HCT116 (cell line): Measurements from ENCODE around the gene CAB39. TPM values are rescaled to one million over a fixed set of nuclear protein-coding genes. Genes with fewer than 3 reads are reported as not detected.

Source experiments
- ATAC-seq: fragments of 200-7000 bp; cut with Tn5 transposase; 2 replicates; pipeline ENCODE4 v1.9.1; 2020; ENCODE audit warnings: mild to moderate bottlenecking, moderate library complexity
- BruUV-seq: library from RNA; stranded (reverse); fragments of 400-500 nt; replicated peaks from 2 replicates; lab custom pipeline; 2021; lab: Mats Ljungman, UMichigan
- CTCF ChIA-PET: fragments of 300-600 bp; sonication (Branson Sonifier 250); formaldehyde crosslinking; loops from one replicate; lab custom pipeline; 2021; ENCODE audit warnings: antibody characterized with exemption; lab: Charles Lee
- POLR2A ChIA-PET: fragments of 300-600, 350-600 bp; sonication (Branson Sonifier 250); formaldehyde crosslinking; loops from one replicate; lab custom pipeline; 2021; ENCODE audit warnings: antibody characterized with exemption; lab: Charles Lee
- RAD21 ChIA-PET, 2 experiments: fragments of 300-600 bp; sonication (Branson Sonifier 250); formaldehyde crosslinking; loops; one replicate each; lab custom pipeline; 2023; ENCODE audit warnings: low total read pairs in 2 of 2; ENCODE audit not compliant: uncharacterized antibody in 2 of 2, unreplicated experiment in 2 of 2, low non-redundant PET in 1 of 2; lab: Charles Lee
- DNase-seq: peaks from one replicate; pipeline ENCODE4 v3.0.0-alpha.2; 2010; ENCODE audit warnings: low read depth, low spot score
- H2AFZ ChIP-seq: fragments of 200-600 bp; shearing (Covaris generic), sonication (generic); 2 replicates; pipeline ENCODE4 v1.6.1; 2017; ENCODE audit warnings: low read depth, mixed run types, mixed read lengths, antibody characterized with exemption, low read length; ENCODE audit not compliant: poor library complexity, severe bottlenecking
- H3K27ac ChIP-seq: 2 replicates; pipeline ENCODE4 v1.5.1; 2012; ENCODE audit warnings: low read depth, low read length
- H3K27me3 ChIP-seq: fragments of 200-600 bp; sonication (generic); 2 replicates; pipeline ENCODE4 v1.6.1; 2016; ENCODE audit warnings: mixed run types, low read length, mixed read lengths; ENCODE audit not compliant: insufficient read depth
- H3K36me3 ChIP-seq, 2 experiments: fragments of 200-500 bp in 1 of 2; fragments of 200-600 bp in 1 of 2; sonication (Bioruptor generic) in 1 of 2; sonication (generic) in 1 of 2; 2 replicates each; pipeline versions ENCODE4 v1.5.1 to v1.6.1; 2014 to 2016; ENCODE audit warnings: low read length in 2 of 2, inconsistent platforms in 1 of 2, mixed read lengths in 1 of 2, mixed run types in 1 of 2; ENCODE audit not compliant: insufficient read depth in 2 of 2, control insufficient read depth in 1 of 2
- H3K4me1 ChIP-seq, 2 experiments: fragments of 200-600 bp in 1 of 2; sonication (generic) in 1 of 2; 2 replicates each; pipeline versions ENCODE4 v1.5.1 to v1.6.1; 2012 to 2017; ENCODE audit warnings: low read length in 2 of 2, inconsistent platforms in 1 of 2, mild to moderate bottlenecking in 1 of 2, mixed read lengths in 1 of 2, mixed run types in 1 of 2, moderate library complexity in 1 of 2; ENCODE audit not compliant: insufficient read depth in 2 of 2, control insufficient read depth in 1 of 2
- H3K4me2 ChIP-seq: fragments of 200-600 bp; sonication (generic); 2 replicates; pipeline ENCODE4 v1.6.1; 2017; ENCODE audit warnings: mixed run types, low read length, mixed read lengths
- H3K4me3 ChIP-seq, 2 experiments: fragments of 200-600 bp in 1 of 2; sonication (generic) in 1 of 2; replicated peaks in 1 of 2; 2 replicates each; pipeline ENCODE4 v1.5.1; 2011 to 2016; ENCODE audit warnings: low read length in 2 of 2, control low read depth in 1 of 2, low read depth in 1 of 2, mild to moderate bottlenecking in 1 of 2, mixed read lengths in 1 of 2, mixed run types in 1 of 2
- H3K79me2 ChIP-seq: fragments of 200-600 bp; sonication (generic); 2 replicates; pipeline ENCODE4 v1.6.1; 2017; ENCODE audit warnings: mild to moderate bottlenecking, mixed run types, low read length, moderate library complexity, mixed read lengths; ENCODE audit not compliant: insufficient read depth
- H3K9ac ChIP-seq: fragments of 200-600 bp; sonication (generic); 2 replicates; pipeline ENCODE4 v1.6.1; 2016; ENCODE audit warnings: low read length, mixed read lengths
- H3K9me2 ChIP-seq: fragments of 200-600 bp; sonication (generic), shearing (Covaris generic); 2 replicates; pipeline ENCODE4 v1.6.1; 2017; ENCODE audit warnings: mixed run types, mild to moderate bottlenecking, moderate library complexity; ENCODE audit not compliant: insufficient read depth
- H3K9me3 ChIP-seq, 2 experiments: fragments of 200-500 bp in 1 of 2; fragments of 200-600 bp in 1 of 2; sonication (Bioruptor generic) in 1 of 2; sonication (generic) in 1 of 2; 2 replicates each; pipeline ENCODE4 v1.6.1; 2014 to 2017; ENCODE audit warnings: low read length in 2 of 2, mixed read lengths in 2 of 2, inconsistent platforms in 1 of 2, low read depth in 1 of 2, mild to moderate bottlenecking in 1 of 2, mixed run types in 1 of 2, moderate library complexity in 1 of 2; ENCODE audit not compliant: control insufficient read depth in 1 of 2, insufficient read depth in 1 of 2
- H4K20me1 ChIP-seq: fragments of 200-600 bp; sonication (generic), shearing (Covaris generic); 2 replicates; pipeline ENCODE4 v1.6.1; 2017; ENCODE audit warnings: mixed run types, mild to moderate bottlenecking, moderate library complexity; ENCODE audit not compliant: insufficient read depth
- CBX3 ChIP-seq: IDR thresholded peaks from 2 replicates; pipeline ENCODE4 v1.6.1; 2012; ENCODE audit warnings: low read depth
- CEBPB ChIP-seq: IDR thresholded peaks from 2 replicates; pipeline ENCODE4 v1.6.1; 2012; ENCODE audit warnings: low read depth
- EZH2 ChIP-seq: fragments of 200-600 bp; sonication (generic); IDR thresholded peaks from 2 replicates; pipeline ENCODE4 v1.6.1; 2017; ENCODE audit warnings: antibody characterized with exemption, mixed run types
- FOSL1 ChIP-seq: IDR thresholded peaks from 2 replicates; pipeline ENCODE4 v1.6.1; 2012; ENCODE audit warnings: low read depth
- JUND ChIP-seq: IDR thresholded peaks from 2 replicates; pipeline ENCODE4 v1.6.1; 2012
- RAD21 ChIP-seq: IDR thresholded peaks from 2 replicates; pipeline ENCODE4 v1.6.1; 2012; ENCODE audit warnings: low read depth, mild to moderate bottlenecking
- REST ChIP-seq: IDR thresholded peaks from 2 replicates; pipeline ENCODE4 v1.6.1; 2012; ENCODE audit warnings: low read depth
- SIN3A ChIP-seq: IDR thresholded peaks from 2 replicates; pipeline ENCODE4 v1.6.1; 2012; ENCODE audit warnings: low read depth
- SRF ChIP-seq: IDR thresholded peaks from 2 replicates; pipeline ENCODE4 v1.6.1; 2012; ENCODE audit warnings: low read depth
- TCF7L2 ChIP-seq: IDR thresholded peaks from 2 replicates; pipeline ENCODE4 v1.7.0; 2011; ENCODE audit warnings: borderline replicate concordance, inconsistent platforms; ENCODE audit not compliant: insufficient read depth, insufficient read length; ENCODE audit errors: extremely low read depth
- ZFX ChIP-seq: fragments of 450-650 bp; IDR thresholded peaks from 2 replicates; pipeline ENCODE4 v1.6.1; 2017
- intact Hi-C: fragments of 100-400 bp; cut with micrococcal nuclease; formaldehyde crosslinking; loops from 2 replicates; pipeline ENCODE4 v1.10.0; 2022
- total RNA-seq: library from RNA; stranded (reverse); gene quantifications from one replicate; pipeline ENCODE4 v1.2.1, GENCODE V29; 2021; ENCODE audit not compliant: unreplicated experiment
- TF ChIP-seq, protein P1 (sequence below): IDR thresholded peaks from 2 replicates; pipeline ENCODE4 v1.6.1; 2011; ENCODE audit warnings: mild to moderate bottlenecking, low read length, moderate library complexity; ENCODE audit not compliant: insufficient replicate concordance; ENCODE audit errors: extremely low read depth

The CAB39 gene
- total RNA-seq, 1 experiment from 2014 or later = 63.6 TPM

DNA sequence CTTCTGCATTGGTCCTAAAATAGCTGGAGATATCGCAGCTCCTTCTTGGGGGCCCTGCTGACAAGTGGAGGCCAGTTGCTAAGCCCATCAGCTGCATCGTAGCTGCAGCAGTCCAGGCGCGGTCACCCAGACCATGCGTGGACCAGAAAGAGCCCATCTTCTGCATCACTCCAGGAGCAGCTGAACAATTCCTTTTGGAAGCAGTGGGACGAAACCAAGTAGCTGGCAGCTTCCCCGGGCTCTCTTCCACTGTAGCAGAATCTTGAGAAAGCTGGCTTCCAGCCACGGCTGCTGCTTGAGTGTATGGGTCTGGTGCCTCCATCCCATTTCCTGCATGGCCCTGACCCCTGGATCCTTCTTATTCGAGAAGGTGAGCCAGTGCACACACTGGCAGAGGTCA, 22.2 kb upstream of the CAB39 start:
- POLR2A ChIA-PET = no interaction called here
- H3K9me2 ChIP-seq = no peaks in the 10 kb centered on the region
- no peak overlapping the region for H2AFZ ChIP-seq
- CTCF ChIA-PET = no interaction called here
- no peak overlapping the region for H3K4me3 ChIP-seq
- RAD21 ChIA-PET = interaction anchor here in 1 of 2 experiments (0.9 kb wide), 1 partner anchor 103 kb away, joined by 3 read pairs; no protein-coding TSS in a partner anchor
- H3K27me3 ChIP-seq = no peaks in the 10 kb centered on the region
- no peak for TF ChIP-seq CBX3
- no peak for TF ChIP-seq SRF
- TF ChIP-seq, protein P1, sequence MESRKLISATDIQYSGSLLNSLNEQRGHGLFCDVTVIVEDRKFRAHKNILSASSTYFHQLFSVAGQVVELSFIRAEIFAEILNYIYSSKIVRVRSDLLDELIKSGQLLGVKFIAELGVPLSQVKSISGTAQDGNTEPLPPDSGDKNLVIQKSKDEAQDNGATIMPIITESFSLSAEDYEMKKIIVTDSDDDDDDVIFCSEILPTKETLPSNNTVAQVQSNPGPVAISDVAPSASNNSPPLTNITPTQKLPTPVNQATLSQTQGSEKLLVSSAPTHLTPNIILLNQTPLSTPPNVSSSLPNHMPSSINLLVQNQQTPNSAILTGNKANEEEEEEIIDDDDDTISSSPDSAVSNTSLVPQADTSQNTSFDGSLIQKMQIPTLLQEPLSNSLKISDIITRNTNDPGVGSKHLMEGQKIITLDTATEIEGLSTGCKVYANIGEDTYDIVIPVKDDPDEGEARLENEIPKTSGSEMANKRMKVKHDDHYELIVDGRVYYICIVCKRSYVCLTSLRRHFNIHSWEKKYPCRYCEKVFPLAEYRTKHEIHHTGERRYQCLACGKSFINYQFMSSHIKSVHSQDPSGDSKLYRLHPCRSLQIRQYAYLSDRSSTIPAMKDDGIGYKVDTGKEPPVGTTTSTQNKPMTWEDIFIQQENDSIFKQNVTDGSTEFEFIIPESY = no peak
- TF ChIP-seq SIN3A = no peak
- no peak for TF ChIP-seq FOSL1
- no peak for TF ChIP-seq RAD21
- TF ChIP-seq EZH2 = no peak
- TF ChIP-seq TCF7L2 = no peak
- TF ChIP-seq CEBPB = no peak
- no peak for TF ChIP-seq ZFX
- no peak for TF ChIP-seq JUND
- no peak for TF ChIP-seq REST
- ATAC-seq = peak; percentile 3; the same call in 1 of the 2 replicates
- H3K79me2 ChIP-seq = no peaks in the 10 kb centered on the region
- H3K4me2 ChIP-seq = peak overlapping the region; percentile 76
- no peak overlapping the region for H3K9ac ChIP-seq
- intact Hi-C loops = no loop called here
- H3K9me3 ChIP-seq = no peaks in the 10 kb centered on the region
- H3K27ac ChIP-seq = peak overlapping the region; percentile 9; the same call in 1 of the 2 replicates
- no peak for DNase-seq
- no peaks in the 10 kb centered on the region for H4K20me1 ChIP-seq
- H3K36me3 ChIP-seq = no peaks in the 10 kb centered on the region
- peaks cover 43 to 78% of the 10 kb centered on the region in 2 experiments for H3K4me1 ChIP-seq
- BruUV-seq = no TSS peak
